Body of pancreas (tissue), 4 donors: Measurements from ENCODE around the gene SORCS2. TPM values are rescaled to one million over a fixed set of nuclear protein-coding genes. Genes with fewer than 3 reads are reported as not detected.
"Not testable (repeated sequence)": the region's sequence is repeated elsewhere in the genome, so short reads cannot be mapped to it uniquely, and the experiment has no call there.

Experiments used
- ATAC-seq: fragments of 150-250 bp; one replicate; pipeline ENCODE4 v1.9.1; 2016
- DNase-seq, 4 donors: peaks; one replicate each; pipeline ENCODE4 v3.0.0-alpha.2; 2019
- H3K27ac ChIP-seq, 4 donors: fragments of 200-600 bp; sonication (generic); 1 replicate in 3 of 4; 2 replicates in 1 of 4; pipeline versions ENCODE4 v1.5.1 to v1.6.1; 2016 to 2019; ENCODE audit warnings: mild to moderate bottlenecking in 1 of 4, mixed read lengths in 1 of 4, moderate library complexity in 1 of 4
- H3K27me3 ChIP-seq, 2 donors: fragments of 200-600 bp; sonication (generic); one replicate each; pipeline ENCODE4 v1.6.0; 2016; ENCODE audit warnings: mild to moderate bottlenecking in 1 of 2
- H3K36me3 ChIP-seq, 2 donors: fragments of 200-600 bp; sonication (generic); replicated peaks in 1 of 2; 2 replicates each; pipeline ENCODE4 v1.5.1; 2016; ENCODE audit warnings: low read depth in 2 of 2; ENCODE audit not compliant: insufficient read depth in 1 of 2
- H3K4me1 ChIP-seq: fragments of 200-600 bp; sonication (generic); one replicate; pipeline ENCODE4 v1.6.0; 2016
- H3K4me3 ChIP-seq, 2 donors: fragments of 200-600 bp; sonication (generic); 1 replicate in 1 of 2; 2 replicates in 1 of 2; pipeline ENCODE4 v1.5.1; 2016 to 2019
- H3K9me3 ChIP-seq, 3 donors: fragments of 200-600 bp; sonication (generic); 1 replicate in 2 of 3; 2 replicates in 1 of 3; pipeline ENCODE4 v1.5.1; 2016
- POLR2A ChIP-seq, 3 donors: fragments of 450-650 bp; IDR thresholded peaks; one replicate each; pipeline ENCODE4 v1.6.1; 2016; ENCODE audit warnings: antibody characterized with exemption in 3 of 3, mild to moderate bottlenecking in 2 of 3
- WGBS, 2 donors: methylation state at CpG; one replicate each; pipeline ENCODE4 v1.1.5; 2017; 5-methylcytosine and 5-hydroxymethylcytosine counted together
- intact Hi-C: fragments of 100-400 bp; cut with DNase I; formaldehyde crosslinking; loops from one replicate; pipeline ENCODE4 v1.15.1; 2023
- total RNA-seq, 2 donors: library from RNA; depleted of rRNA; stranded (reverse); fragments of >200 nt; gene quantifications; one replicate each; pipeline ENCODE4 v1.1.0, GENCODE V29; 2016
- TF ChIP-seq, protein P1 (sequence below), 7 experiments: fragments of 450-650 bp in 4 of 7; fragments of 200-600 bp in 3 of 7; sonication (generic) in 3 of 7; IDR thresholded peaks; one replicate each; pipeline ENCODE4 v1.5.1; 2016 to 2019; ENCODE audit warnings: antibody characterized with exemption in 7 of 7

Gene SORCS2
- total RNA-seq, 2 donors from 2014 or later = 0.26 to 0.33 TPM

DNA sequence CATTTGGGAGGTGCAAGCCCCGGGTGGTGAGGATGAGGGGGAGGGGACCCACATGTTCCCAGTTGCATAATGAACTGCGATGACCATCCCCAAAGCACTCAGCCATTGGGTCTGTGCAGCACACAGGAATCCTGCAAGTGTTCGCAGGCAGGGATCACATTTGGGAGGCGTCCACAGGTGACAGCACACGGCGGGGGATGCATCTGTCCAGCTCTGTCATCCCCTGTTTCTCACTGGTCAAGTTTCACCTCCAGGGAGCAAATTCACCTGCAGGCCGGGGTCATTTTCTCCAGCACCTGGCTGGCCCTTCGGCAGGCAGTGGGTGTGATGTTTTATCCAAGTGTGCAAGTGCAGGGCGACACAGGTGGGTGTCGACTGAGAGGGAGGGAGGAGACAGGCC is 33.3 kb upstream of the SORCS2 start:
- no peak for ATAC-seq
- Histone ChIP-seq H3K4me3 (no peak overlapping the region), H3K9me3 (no peaks in the 10 kb centered on the region), H3K27ac (no peak overlapping the region), H3K36me3 (no peaks in the 10 kb centered on the region), H3K27me3 (no peaks in the 10 kb centered on the region), H3K4me1 (peaks cover 35% of the 10 kb centered on the region)
- intact Hi-C loops = no loop called here
- 84 to 95% methylated on average over 9 to 10 of the region's 10 CpGs for WGBS, 2 donors
- TF ChIP-seq POLR2A (IDR thresholded peaks at IDR 0.05) = no peak
- DNase-seq = peak in 1 of 4 donors; percentile 7

DNA sequence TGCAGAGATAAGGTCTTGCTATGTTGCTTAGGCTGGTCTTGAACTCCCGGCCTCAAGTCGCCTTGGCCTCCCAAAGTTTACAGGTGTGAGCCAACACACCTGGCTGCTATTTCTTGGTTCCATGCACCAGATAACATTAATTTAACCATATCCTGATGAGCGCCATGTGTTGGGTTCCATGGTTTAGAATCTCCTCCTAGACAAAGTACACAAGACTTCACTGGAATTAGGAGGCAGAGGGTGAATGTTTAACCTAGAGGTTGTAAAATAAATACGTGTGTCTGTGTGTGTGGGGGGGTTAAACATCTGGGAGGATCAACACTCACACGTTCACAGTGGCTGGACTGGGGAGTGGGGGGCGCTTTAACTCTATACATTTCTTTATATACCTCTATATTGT is 32.4 kb upstream of the SORCS2 start:
- ATAC-seq = peak; percentile 27
- TF ChIP-seq, protein P1, sequence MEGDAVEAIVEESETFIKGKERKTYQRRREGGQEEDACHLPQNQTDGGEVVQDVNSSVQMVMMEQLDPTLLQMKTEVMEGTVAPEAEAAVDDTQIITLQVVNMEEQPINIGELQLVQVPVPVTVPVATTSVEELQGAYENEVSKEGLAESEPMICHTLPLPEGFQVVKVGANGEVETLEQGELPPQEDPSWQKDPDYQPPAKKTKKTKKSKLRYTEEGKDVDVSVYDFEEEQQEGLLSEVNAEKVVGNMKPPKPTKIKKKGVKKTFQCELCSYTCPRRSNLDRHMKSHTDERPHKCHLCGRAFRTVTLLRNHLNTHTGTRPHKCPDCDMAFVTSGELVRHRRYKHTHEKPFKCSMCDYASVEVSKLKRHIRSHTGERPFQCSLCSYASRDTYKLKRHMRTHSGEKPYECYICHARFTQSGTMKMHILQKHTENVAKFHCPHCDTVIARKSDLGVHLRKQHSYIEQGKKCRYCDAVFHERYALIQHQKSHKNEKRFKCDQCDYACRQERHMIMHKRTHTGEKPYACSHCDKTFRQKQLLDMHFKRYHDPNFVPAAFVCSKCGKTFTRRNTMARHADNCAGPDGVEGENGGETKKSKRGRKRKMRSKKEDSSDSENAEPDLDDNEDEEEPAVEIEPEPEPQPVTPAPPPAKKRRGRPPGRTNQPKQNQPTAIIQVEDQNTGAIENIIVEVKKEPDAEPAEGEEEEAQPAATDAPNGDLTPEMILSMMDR (IDR thresholded peaks at IDR 0.05) = no peak
- TF ChIP-seq POLR2A (IDR thresholded peaks at IDR 0.05) = no peak
- no peaks in the 10 kb centered on the region for H3K9me3 ChIP-seq
- DNase-seq = peak; percentile 28 to 65 (median 48)
- H3K4me3 ChIP-seq = no peak overlapping the region
- no peaks in the 10 kb centered on the region for H3K36me3 ChIP-seq
- intact Hi-C loops = no loop called here
- H3K27me3 ChIP-seq = no peaks in the 10 kb centered on the region
- H3K27ac ChIP-seq = peak overlapping the region; percentile 36 to 79 (median 69)
- WGBS, 2 donors = 18 to 22% methylated on average over 6 of the region's 6 CpGs
- H3K4me1 ChIP-seq = peaks cover 35% of the 10 kb centered on the region

DNA sequence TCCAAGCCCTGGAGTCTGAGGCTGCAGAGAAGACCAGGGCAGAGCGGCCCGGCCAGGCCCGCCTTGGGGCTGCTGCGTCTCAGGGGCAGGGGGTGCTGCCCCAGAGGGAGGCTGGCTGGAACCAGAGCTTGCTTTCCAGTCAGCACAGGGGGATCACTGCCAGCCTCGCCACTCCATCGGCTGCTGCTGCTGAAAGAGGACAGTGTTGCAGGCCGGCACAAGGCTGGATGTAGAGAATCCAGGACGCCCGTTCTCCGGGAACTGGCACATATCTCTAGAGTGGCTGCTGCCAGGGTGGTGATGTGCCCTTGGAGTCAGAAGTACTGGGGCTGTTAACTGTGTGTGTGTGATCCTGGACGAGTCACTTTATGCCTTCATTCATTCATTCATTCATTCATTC is 31.9 kb upstream of the SORCS2 start:
- 22 to 32% methylated on average over 9 to 11 of the region's 11 CpGs for WGBS, 2 donors
- DNase-seq = peak; percentile 27 to 55 (median 34)

DNA sequence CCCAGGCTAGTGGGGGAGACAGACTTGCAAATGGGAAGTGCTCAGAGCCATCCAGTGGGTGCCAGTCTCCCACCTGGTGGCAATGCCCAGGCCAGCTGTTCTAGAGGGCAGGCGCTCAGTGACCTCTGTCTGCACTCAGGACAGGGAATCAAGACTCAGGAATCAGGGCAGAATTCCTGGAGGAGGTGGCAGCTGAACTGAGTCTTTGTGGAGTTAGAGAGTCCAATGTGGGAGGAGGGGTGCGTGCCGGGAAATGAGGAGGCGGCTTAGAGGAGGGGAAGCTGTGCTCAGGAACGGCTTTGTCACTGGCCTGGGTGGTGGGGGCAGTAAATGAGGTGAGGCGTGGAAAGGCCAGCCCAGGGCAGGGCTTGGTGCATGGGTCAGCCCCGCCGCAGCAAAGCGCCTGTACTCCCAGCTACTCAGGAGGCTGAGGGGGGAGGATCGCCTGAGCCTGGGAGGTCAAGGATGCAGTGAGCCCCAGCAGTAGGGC is 31.3 kb upstream of the SORCS2 start:
- Histone ChIP-seq H3K27me3 (no peaks in the 10 kb centered on the region), H3K4me3 (no peak overlapping the region), H3K9me3 (no peaks in the 10 kb centered on the region), H3K4me1 (peaks cover 35% of the 10 kb centered on the region), H3K27ac (peak overlapping the region in 3 of 4 donors; percentile 61 to 79 (median 77)), H3K36me3 (no peaks in the 10 kb centered on the region)
- intact Hi-C loops = no loop called here
- no peak for ATAC-seq
- peak in 2 of 4 donors; percentile 13 to 32 for DNase-seq
- TF ChIP-seq, protein P1 (IDR thresholded peaks at IDR 0.05) = no peak
- TF ChIP-seq POLR2A (IDR thresholded peaks at IDR 0.05) = no peak
- 65 to 74% methylated on average over 10 of the region's 10 CpGs for WGBS, 2 donors

More for the DNA sequence above, 31.9 kb upstream of the SORCS2 start:
- ATAC-seq = peak; percentile 9
- no peaks in the 10 kb centered on the region for H3K9me3 ChIP-seq
- peak overlapping the region; percentile 36 to 79 (median 69) for H3K27ac ChIP-seq
- no peak for TF ChIP-seq POLR2A (IDR thresholded peaks at IDR 0.05)
- TF ChIP-seq, protein P1 (IDR thresholded peaks at IDR 0.05) = no peak
- H3K36me3 ChIP-seq = no peaks in the 10 kb centered on the region
- H3K27me3 ChIP-seq = no peaks in the 10 kb centered on the region
- peaks cover 35% of the 10 kb centered on the region for H3K4me1 ChIP-seq
- no peak overlapping the region for H3K4me3 ChIP-seq
- intact Hi-C loops = no loop called here

DNA sequence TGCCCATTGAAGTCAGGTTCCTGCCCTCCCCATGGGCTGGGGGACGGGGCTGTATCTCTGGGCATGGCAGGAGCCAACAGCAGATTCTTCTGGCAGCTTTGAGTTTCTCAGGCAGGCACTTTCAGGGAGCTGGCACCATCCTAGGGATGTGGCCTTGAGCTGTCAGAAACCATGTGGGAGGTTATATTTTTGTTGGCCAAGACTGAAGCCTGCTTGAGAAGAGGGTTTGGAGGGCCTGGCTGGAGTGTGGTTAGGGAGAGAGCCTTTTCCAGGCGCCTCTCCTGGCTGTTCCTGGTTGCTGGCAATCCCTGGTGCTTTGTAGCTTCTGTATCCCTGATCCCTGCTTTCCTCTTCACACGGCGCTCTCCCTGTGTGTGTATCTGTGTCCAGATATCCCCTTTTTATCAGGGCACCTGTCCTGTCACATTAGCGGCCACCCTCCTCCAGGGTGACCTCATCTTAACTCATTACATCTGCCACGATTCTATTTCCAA is 30.6 kb upstream of the SORCS2 start:
- Histone ChIP-seq H3K9me3 (no peaks in the 10 kb centered on the region), H3K4me1 (peaks cover 35% of the 10 kb centered on the region), H3K36me3 (no peaks in the 10 kb centered on the region), H3K4me3 (no peak overlapping the region), H3K27me3 (no peaks in the 10 kb centered on the region), H3K27ac (peak overlapping the region; percentile 16 to 79 (median 69))
- 23 to 24% methylated on average over 5 to 6 of the region's 6 CpGs for WGBS, 2 donors
- DNase-seq (peak; percentile 76 to 88 (median 84)), ATAC-seq (peak; percentile 91)
- intact Hi-C loops = no loop called here
- TF ChIP-seq, protein P1 (IDR thresholded peaks at IDR 0.05) = no peak
- TF ChIP-seq POLR2A (IDR thresholded peaks at IDR 0.05) = peak in 1 of 3 donors; percentile 25

DNA sequence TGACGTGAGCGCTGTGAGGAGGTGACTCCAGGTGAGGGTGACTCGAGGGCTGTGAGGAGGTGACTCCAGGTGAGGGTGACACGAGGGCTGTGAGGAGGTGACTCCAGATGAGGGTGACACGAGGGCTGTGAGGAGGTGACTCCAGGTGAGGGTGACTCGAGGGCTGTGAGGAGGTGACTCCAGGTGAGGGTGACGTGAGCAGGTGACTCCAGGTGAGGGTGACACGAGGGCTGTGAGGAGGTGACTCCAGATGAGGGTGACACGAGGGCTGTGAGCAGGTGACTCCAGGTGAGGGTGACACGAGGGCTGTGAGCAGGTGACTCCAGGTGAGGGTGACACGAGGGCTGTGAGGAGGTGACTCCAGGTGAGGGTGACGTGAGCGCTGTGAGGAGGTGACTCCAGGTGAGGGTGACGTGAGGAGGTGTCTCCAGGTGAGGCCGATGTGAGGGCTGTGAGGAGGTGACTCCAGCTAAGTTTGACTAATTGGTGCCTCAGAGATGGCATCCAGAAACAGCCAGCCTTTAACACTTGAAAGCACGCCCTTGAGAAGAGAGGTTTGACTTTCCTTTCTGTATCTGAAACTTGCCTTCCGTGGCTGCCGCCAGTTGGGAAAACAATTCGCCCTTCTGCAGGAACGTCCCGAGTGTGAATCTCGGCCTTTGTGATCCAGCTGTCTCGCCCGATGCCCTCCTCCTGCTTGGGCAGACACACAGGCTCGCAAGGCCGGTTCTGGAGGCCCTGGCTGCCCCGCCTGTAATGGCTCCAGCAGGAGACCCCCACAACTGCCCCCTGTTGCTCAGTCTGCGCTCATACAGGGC is 27.1 kb upstream of the SORCS2 start:
- H3K9me3 ChIP-seq, H3K36me3 ChIP-seq, H3K27me3 ChIP-seq, H3K27ac ChIP-seq, intact Hi-C loops, ATAC-seq, H3K4me3 ChIP-seq: not testable (repeated sequence)
- H3K4me1 ChIP-seq = peaks cover 25% of the 10 kb centered on the region
- peak in 2 of 4 donors; percentile 63 to 72 for DNase-seq
- WGBS, 2 donors = 69 to 71% methylated on average over 15 to 28 of the region's 28 CpGs
